Fibroblast of villous mesenchyme (primary cell): ENCODE measurements around the gene PASK. TPM values are rescaled to one million over a fixed set of nuclear protein-coding genes. Genes with fewer than 3 reads are reported as not detected.

Experiments used
- DNase-seq: peaks from one replicate; pipeline ENCODE4 v3.0.0-alpha.2; 2010; ENCODE audit warnings: low read depth
- H3K4me3 ChIP-seq: 2 replicates; pipeline ENCODE4 v1.5.1; 2011; ENCODE audit warnings: low read depth, mild to moderate bottlenecking, low read length
- CTCF ChIP-seq: IDR thresholded peaks from 2 replicates; pipeline ENCODE4 v1.5.1; 2012; ENCODE audit warnings: low read depth, mild to moderate bottlenecking, low read length; ENCODE audit not compliant: insufficient read depth
- total RNA-seq: library from RNA; depleted of rRNA; stranded (reverse); fragments of >200 nt; gene quantifications from 2 replicates; pipeline ENCODE4 v1.2.3, GENCODE V29; 2012

PASK gene
- total RNA-seq, 1 donor, result 2.6 TPM

- no peak for DNase-seq
- H3K4me3 ChIP-seq, result no peak overlapping the region
- no peak for TF ChIP-seq CTCF
Observed at GRCh38 chr2:241074901-241075540, 74.3 kb downstream of the PASK start.

GRCh38 chr2:241074065-241074818 is 75.0 kb downstream of the PASK start:
- TF ChIP-seq CTCF, result no peak
- DNase-seq, result no peak
- no peak overlapping the region for H3K4me3 ChIP-seq

- no peak overlapping the region for H3K4me3 ChIP-seq
- DNase-seq, result no peak
- TF ChIP-seq CTCF, result no peak
Observed at GRCh38 chr2:241073166-241074064, 75.9 kb downstream of the PASK start.

GRCh38 chr2:241072553-241073165 is 76.6 kb downstream of the PASK start:
- no peak overlapping the region for H3K4me3 ChIP-seq
- DNase-seq, result no peak
- no peak for TF ChIP-seq CTCF

GRCh38 chr2:241072151-241072550 is 77.1 kb downstream of the PASK start:
- no peak overlapping the region for H3K4me3 ChIP-seq
- no peak for DNase-seq
- no peak for TF ChIP-seq CTCF

GRCh38 chr2:241071677-241072111 is 77.6 kb downstream of the PASK start:
- H3K4me3 ChIP-seq, result no peak overlapping the region
- TF ChIP-seq CTCF, result no peak
- no peak for DNase-seq
